ENCODE data around the gene IGFBP5. TPM values are rescaled to one million over a fixed set of nuclear protein-coding genes. Genes with fewer than 3 reads are reported as not detected.

Gene IGFBP5
- polyA plus RNA-seq, 1 donor from 2014 or later: 1.6 TPM

- no peaks in the 10 kb centered on the region for H3K9me3 ChIP-seq (ENCODE audit: low read length)
- no peaks in the 10 kb centered on the region for H3F3A ChIP-seq (ENCODE audit: insufficient read depth, low read length, poor library complexity, severe bottlenecking)
- H3K36me3 ChIP-seq (ENCODE audit: insufficient read depth, low read length): no peaks in the 10 kb centered on the region
- H3K4me3 ChIP-seq (ENCODE audit: low read length): no peak overlapping the region
- H3K9ac ChIP-seq (ENCODE audit: low read length): no peak overlapping the region
- no peak overlapping the region for H3K27ac ChIP-seq (ENCODE audit: low read length)
- H2AFZ ChIP-seq (ENCODE audit: low read depth, low read length): no peak overlapping the region
- H3K9me2 ChIP-seq (ENCODE audit: insufficient read depth, low read length): no peaks in the 10 kb centered on the region
- H4K20me1 ChIP-seq (ENCODE audit: insufficient read depth): no peaks in the 10 kb centered on the region
- TF ChIP-seq POLR2AphosphoS5 (IDR thresholded peaks at IDR 0.05): no peak
- TF ChIP-seq TAF1 (IDR thresholded peaks at IDR 0.05; ENCODE audit: low read depth): no peak
- no peaks in the 10 kb centered on the region for H3K27me3 ChIP-seq (ENCODE audit: insufficient read depth, low read depth, low read length)
- no peak overlapping the region for H3K4me2 ChIP-seq (ENCODE audit: low read length)
- H3K79me2 ChIP-seq (replicated peaks; ENCODE audit: insufficient read depth, low read length): no peaks in the 10 kb centered on the region
Measured at GRCh38 chr2:216663846-216664245, 31.5 kb downstream of the IGFBP5 start.

- no peak overlapping the region for H3K4me2 ChIP-seq (ENCODE audit: low read length)
- TF ChIP-seq POLR2AphosphoS5 (IDR thresholded peaks at IDR 0.05) (no peak), RAD21 (conservative IDR thresholded peaks at IDR 0.05) (no peak), REST (IDR thresholded peaks at IDR 0.05; ENCODE audit: borderline replicate concordance) (no peak), TAF1 (IDR thresholded peaks at IDR 0.05; ENCODE audit: low read depth) (no peak), CTCF (IDR thresholded peaks at IDR 0.05; ENCODE audit: poor library complexity, severe bottlenecking) (no peak), EP300 (conservative IDR thresholded peaks at IDR 0.05; ENCODE audit: poor library complexity, severe bottlenecking) (no peak), SMC3 (conservative IDR thresholded peaks at IDR 0.05; ENCODE audit: poor library complexity) (no peak)
- H3K79me2 ChIP-seq (replicated peaks; ENCODE audit: insufficient read depth, low read length): peaks cover 2% of the 10 kb centered on the region
- no peak overlapping the region for H3K4me3 ChIP-seq (ENCODE audit: low read length)
- H3K27me3 ChIP-seq (ENCODE audit: insufficient read depth, low read depth, low read length): no peaks in the 10 kb centered on the region
- no peaks in the 10 kb centered on the region for H4K20me1 ChIP-seq (ENCODE audit: insufficient read depth)
- no peaks in the 10 kb centered on the region for H3K9me3 ChIP-seq (ENCODE audit: low read length)
- H2AFZ ChIP-seq (ENCODE audit: low read depth, low read length): no peak overlapping the region
- H3K36me3 ChIP-seq (ENCODE audit: insufficient read depth, low read length): no peaks in the 10 kb centered on the region
- H3F3A ChIP-seq (ENCODE audit: insufficient read depth, low read length, poor library complexity, severe bottlenecking): no peaks in the 10 kb centered on the region
- H3K9ac ChIP-seq (ENCODE audit: low read length): no peak overlapping the region
- H3K9me2 ChIP-seq (ENCODE audit: insufficient read depth, low read length): no peaks in the 10 kb centered on the region
- H3K27ac ChIP-seq (ENCODE audit: low read length): no peak overlapping the region
Measured at GRCh38 chr2:216663106-216663505, 32.2 kb downstream of the IGFBP5 start.

- TF ChIP-seq RAD21 (conservative IDR thresholded peaks at IDR 0.05) (no peak), EZH2 (IDR thresholded peaks at IDR 0.05; ENCODE audit: borderline replicate concordance, insufficient read depth, low read length, poor library complexity, severe bottlenecking) (no peak), TAF1 (IDR thresholded peaks at IDR 0.05; ENCODE audit: low read depth) (no peak), CTCF (IDR thresholded peaks at IDR 0.05; ENCODE audit: poor library complexity, severe bottlenecking) (no peak), REST (IDR thresholded peaks at IDR 0.05; ENCODE audit: borderline replicate concordance) (no peak), EP300 (conservative IDR thresholded peaks at IDR 0.05; ENCODE audit: poor library complexity, severe bottlenecking) (no peak), POLR2AphosphoS5 (IDR thresholded peaks at IDR 0.05) (no peak), SMC3 (conservative IDR thresholded peaks at IDR 0.05; ENCODE audit: poor library complexity) (no peak)
- H3K4me2 ChIP-seq (ENCODE audit: low read length): no peak overlapping the region
- H4K20me1 ChIP-seq (ENCODE audit: insufficient read depth): no peaks in the 10 kb centered on the region
- H3K9me3 ChIP-seq (ENCODE audit: low read length): no peaks in the 10 kb centered on the region
- H3K27ac ChIP-seq (ENCODE audit: low read length): no peak overlapping the region
- H3F3A ChIP-seq (ENCODE audit: insufficient read depth, low read length, poor library complexity, severe bottlenecking): no peaks in the 10 kb centered on the region
- no peak overlapping the region for H3K4me3 ChIP-seq (ENCODE audit: low read length)
- H3K79me2 ChIP-seq (replicated peaks; ENCODE audit: insufficient read depth, low read length): peaks cover 6% of the 10 kb centered on the region
- H3K36me3 ChIP-seq (ENCODE audit: insufficient read depth, low read length): no peaks in the 10 kb centered on the region
- no peak overlapping the region for H2AFZ ChIP-seq (ENCODE audit: low read depth, low read length)
- no peaks in the 10 kb centered on the region for H3K9me2 ChIP-seq (ENCODE audit: insufficient read depth, low read length)
- no peaks in the 10 kb centered on the region for H3K27me3 ChIP-seq (ENCODE audit: insufficient read depth, low read depth, low read length)
- no peak overlapping the region for H3K9ac ChIP-seq (ENCODE audit: low read length)
Measured at GRCh38 chr2:216661639-216662375, 33.5 kb downstream of the IGFBP5 start.
